GM12891 (cell line): ENCODE measurements around the gene ZP1.

Experiments used
- DNase-seq: peaks from one replicate; pipeline ENCODE4 v3.0.0; 2011; ENCODE audit warnings: low spot score; ENCODE audit not compliant: insufficient read length
- FAIRE-seq: peaks from 2 replicates; lab custom pipeline; 2011; peaks lifted over from hg19 to GRCh38; lab: Jason Lieb, UNC
- PAX5 ChIP-seq: IDR thresholded peaks from 2 replicates; pipeline ENCODE4 v1.6.1; 2011; ENCODE audit warnings: low read length, moderate library complexity, mild to moderate bottlenecking; ENCODE audit not compliant: insufficient read depth, severe bottlenecking
- POLR2A ChIP-seq: IDR thresholded peaks from 2 replicates; pipeline ENCODE4 v1.6.1; 2011; ENCODE audit warnings: low read depth, low read length, control low read depth
- POLR2AphosphoS5 ChIP-seq: IDR thresholded peaks from 2 replicates; pipeline ENCODE4 v1.6.1; 2011; ENCODE audit warnings: low read depth, low read length, control low read depth
- POU2F2 ChIP-seq: IDR thresholded peaks from 2 replicates; pipeline ENCODE4 v1.6.1; 2011; ENCODE audit warnings: low read depth, mild to moderate bottlenecking, control low read depth, low read length, moderate library complexity
- SPI1 ChIP-seq: IDR thresholded peaks from 2 replicates; pipeline ENCODE4 v1.6.1; 2011; ENCODE audit warnings: low read depth, low read length, control low read depth
- TAF1 ChIP-seq: IDR thresholded peaks from 2 replicates; pipeline ENCODE4 v1.6.1; 2011; ENCODE audit warnings: low read depth, low read length, control low read depth

The ZP1 gene

GRCh38 chr11:60834742-60835533, 32.4 kb upstream of the ZP1 start:
- DNase-seq (no peak), FAIRE-seq (no peak)
- TF ChIP-seq POU2F2 (no peak), POLR2A (no peak), PAX5 (no peak), SPI1 (no peak), TAF1 (no peak), POLR2AphosphoS5 (no peak)

GRCh38 chr11:60835534-60835846, 31.9 kb upstream of the ZP1 start:
- no peak for DNase-seq
- TF ChIP-seq TAF1 (no peak), SPI1 (peak; percentile 66)
- no peak for FAIRE-seq

- TF ChIP-seq POU2F2 = no peak
- no peak for TF ChIP-seq TAF1
- no peak for TF ChIP-seq SPI1
- no peak for TF ChIP-seq POLR2A
- TF ChIP-seq PAX5 = no peak
- no peak for TF ChIP-seq POLR2AphosphoS5
- DNase-seq (no peak), FAIRE-seq (no peak)
These were observed 30.4 kb upstream of the ZP1 start for GRCh38 chr11:60836866-60837515.

GRCh38 chr11:60838132-60838531, 29.2 kb upstream of the ZP1 start:
- FAIRE-seq (no peak), DNase-seq (no peak)
- no peak for TF ChIP-seq POU2F2
- TF ChIP-seq TAF1 = no peak
- no peak for TF ChIP-seq POLR2AphosphoS5
- no peak for TF ChIP-seq POLR2A
- no peak for TF ChIP-seq PAX5
- TF ChIP-seq SPI1 = no peak

- FAIRE-seq = no peak
- TF ChIP-seq POU2F2 (no peak), PAX5 (no peak), POLR2A (no peak), SPI1 (no peak), TAF1 (no peak), POLR2AphosphoS5 (no peak)
- DNase-seq = no peak
These were observed 26.6 kb upstream of the ZP1 start for GRCh38 chr11:60840470-60841430.

- FAIRE-seq (peak; percentile 99), DNase-seq (peak; percentile 98)
- TF ChIP-seq POLR2AphosphoS5 (peak; percentile 51; the same call in 1 of the 2 replicates), POLR2A (no peak), SPI1 (no peak), TAF1 (peak; percentile 46), POU2F2 (peak; percentile 73; the same call in 1 of the 2 replicates), PAX5 (peak; percentile 55)
These were observed 25.3 kb upstream of the ZP1 start, which contains the start of gene CCDC86 for GRCh38 chr11:60841797-60842667. TSS of gene CCDC86 (plus strand) at chr11:60842113. CDS start at chr11:60842125, 12 bp downstream.

GRCh38 chr11:60842668-60843600, 24.4 kb upstream of the ZP1 start:
- TF ChIP-seq POLR2A = no peak
- no peak for TF ChIP-seq POLR2AphosphoS5
- TF ChIP-seq PAX5 = no peak
- TF ChIP-seq TAF1 = no peak
- no peak for FAIRE-seq

GRCh38 chr11:60844045-60844869, 23.1 kb upstream of the ZP1 start:
- TF ChIP-seq TAF1 = no peak
- no peak for TF ChIP-seq SPI1
- TF ChIP-seq PAX5 = no peak
- TF ChIP-seq POLR2AphosphoS5 = no peak
- no peak for TF ChIP-seq POU2F2
- no peak for TF ChIP-seq POLR2A
- FAIRE-seq (no peak), DNase-seq (no peak)

More at GRCh38 chr11:60842668-60843600, 24.4 kb upstream of the ZP1 start:
- DNase-seq = no peak
